ENCODE data around the gene DHRSX. TPM values are rescaled to one million over a fixed set of nuclear protein-coding genes. Genes with fewer than 3 reads are reported as not detected.

DHRSX gene
- total and polyA plus RNA-seq, 2 donors (not counting 1 experiment from before 2014, with no cell fraction given): 23.7 to 25.6 TPM

DNA sequence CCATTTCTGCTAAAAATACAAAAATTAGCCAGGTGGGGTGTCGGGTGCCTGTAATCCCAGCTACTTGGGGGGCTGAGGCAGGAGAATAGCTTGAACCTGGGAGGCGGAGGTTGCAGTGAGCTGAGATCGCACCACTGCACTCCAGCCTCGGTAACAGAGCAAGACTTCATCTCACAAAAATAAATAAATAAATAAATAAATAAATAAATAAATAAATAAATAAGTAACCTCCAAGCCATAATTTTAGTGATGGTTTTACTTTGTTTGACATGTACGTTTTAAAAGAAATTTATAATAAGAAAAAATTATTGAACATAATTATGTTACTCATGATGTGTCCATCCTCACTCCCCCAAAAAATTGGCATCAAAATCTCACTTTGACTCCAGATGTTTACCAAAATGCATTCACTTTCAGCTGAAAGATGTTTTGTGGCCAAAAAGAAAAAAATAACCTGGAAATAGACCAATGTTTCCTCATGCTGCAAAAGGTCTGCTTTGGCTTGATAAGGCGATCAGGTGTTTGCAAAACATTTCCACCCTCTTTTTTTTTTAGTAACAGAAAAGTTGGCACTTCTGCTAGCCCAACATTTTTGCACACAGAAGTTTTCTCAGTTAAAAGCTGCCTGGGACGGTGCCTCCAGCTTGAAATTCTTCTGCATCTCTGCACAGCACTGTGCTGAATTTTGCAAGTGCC lies 42.2 kb upstream of the DHRSX start:
- H3K4me1 ChIP-seq (ENCODE audit: control insufficient read depth, extremely low read depth, insufficient read depth, low read length): no peaks in the 10 kb centered on the region
- no peaks in the 10 kb centered on the region for H3K79me2 ChIP-seq (ENCODE audit: control insufficient read depth, insufficient read depth, low read length)
- no peak overlapping the region for H2AFZ ChIP-seq (ENCODE audit: low read length)
- H3K4me2 ChIP-seq (ENCODE audit: extremely low read depth, insufficient read depth, low read length): no peak overlapping the region
- H3K36me3 ChIP-seq (ENCODE audit: control insufficient read depth, insufficient read depth, low read length): no peaks in the 10 kb centered on the region
- no peaks in the 10 kb centered on the region for H3K9me3 ChIP-seq (ENCODE audit: control insufficient read depth, insufficient read depth, low read depth, low read length)
- no peaks in the 10 kb centered on the region for H4K20me1 ChIP-seq (ENCODE audit: control insufficient read depth, extremely low read depth, insufficient read depth, low read length)
- TF ChIP-seq, protein P1, sequence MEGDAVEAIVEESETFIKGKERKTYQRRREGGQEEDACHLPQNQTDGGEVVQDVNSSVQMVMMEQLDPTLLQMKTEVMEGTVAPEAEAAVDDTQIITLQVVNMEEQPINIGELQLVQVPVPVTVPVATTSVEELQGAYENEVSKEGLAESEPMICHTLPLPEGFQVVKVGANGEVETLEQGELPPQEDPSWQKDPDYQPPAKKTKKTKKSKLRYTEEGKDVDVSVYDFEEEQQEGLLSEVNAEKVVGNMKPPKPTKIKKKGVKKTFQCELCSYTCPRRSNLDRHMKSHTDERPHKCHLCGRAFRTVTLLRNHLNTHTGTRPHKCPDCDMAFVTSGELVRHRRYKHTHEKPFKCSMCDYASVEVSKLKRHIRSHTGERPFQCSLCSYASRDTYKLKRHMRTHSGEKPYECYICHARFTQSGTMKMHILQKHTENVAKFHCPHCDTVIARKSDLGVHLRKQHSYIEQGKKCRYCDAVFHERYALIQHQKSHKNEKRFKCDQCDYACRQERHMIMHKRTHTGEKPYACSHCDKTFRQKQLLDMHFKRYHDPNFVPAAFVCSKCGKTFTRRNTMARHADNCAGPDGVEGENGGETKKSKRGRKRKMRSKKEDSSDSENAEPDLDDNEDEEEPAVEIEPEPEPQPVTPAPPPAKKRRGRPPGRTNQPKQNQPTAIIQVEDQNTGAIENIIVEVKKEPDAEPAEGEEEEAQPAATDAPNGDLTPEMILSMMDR (conservative IDR thresholded peaks at IDR 0.05 in 1 of 2, IDR thresholded peaks at IDR 0.05 in 1 of 2; ENCODE audit: low read depth in 1 of 2, low read length in 2 of 2): no peak
- no peak for TF ChIP-seq EZH2 (IDR thresholded peaks at IDR 0.05; ENCODE audit: low read length, missing control alignments)
- no peak for DNase-seq (ENCODE audit: low read depth in 2 of 2)
- no peak overlapping the region for H3K4me3 ChIP-seq (replicated peaks in 1 of 4; ENCODE audit: control extremely low read depth in 1 of 4, insufficient read depth in 1 of 4, low read depth in 3 of 4, low read length in 4 of 4)
- H3K27me3 ChIP-seq (ENCODE audit: control insufficient read depth, insufficient read depth, low read length): no peaks in the 10 kb centered on the region
- no peak overlapping the region for H3K27ac ChIP-seq (ENCODE audit: insufficient read depth, low read length)
- H3K9ac ChIP-seq (ENCODE audit: insufficient read depth, low read length): no peak overlapping the region

DNA sequence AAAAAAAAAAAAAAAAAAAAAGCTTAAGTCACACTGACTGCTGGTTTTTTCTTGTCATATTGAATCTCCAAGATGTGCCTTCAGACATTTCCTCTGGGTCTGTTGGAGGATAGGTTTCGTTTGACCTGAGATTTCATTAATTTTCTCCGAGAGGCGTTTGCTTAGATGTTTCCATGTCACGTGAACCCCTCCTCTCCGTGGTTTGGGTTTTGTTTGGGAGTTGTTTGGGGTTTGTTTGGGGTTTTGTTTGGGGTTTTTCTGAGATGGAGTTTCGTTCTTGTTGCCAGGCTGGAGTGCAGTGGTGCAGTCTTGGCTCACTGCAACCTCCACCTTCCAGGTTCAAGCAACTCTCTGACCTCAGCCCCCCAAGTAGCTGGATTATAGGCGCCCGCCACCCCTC lies 40.8 kb upstream of the DHRSX start:
- DNase-seq (ENCODE audit: low read depth in 2 of 2): no peak
- Histone ChIP-seq H3K27me3 (ENCODE audit: control insufficient read depth, insufficient read depth, low read length) (no peaks in the 10 kb centered on the region), H4K20me1 (ENCODE audit: control insufficient read depth, extremely low read depth, insufficient read depth, low read length) (no peaks in the 10 kb centered on the region), H3K4me3 (replicated peaks in 1 of 4; ENCODE audit: control extremely low read depth in 1 of 4, insufficient read depth in 1 of 4, low read depth in 3 of 4, low read length in 4 of 4) (no peak overlapping the region), H3K4me1 (ENCODE audit: control insufficient read depth, extremely low read depth, insufficient read depth, low read length) (no peaks in the 10 kb centered on the region), H3K27ac (ENCODE audit: insufficient read depth, low read length) (no peak overlapping the region), H3K9me3 (ENCODE audit: control insufficient read depth, insufficient read depth, low read depth, low read length) (no peaks in the 10 kb centered on the region), H3K79me2 (ENCODE audit: control insufficient read depth, insufficient read depth, low read length) (no peaks in the 10 kb centered on the region), H3K4me2 (ENCODE audit: extremely low read depth, insufficient read depth, low read length) (no peak overlapping the region), H3K9ac (ENCODE audit: insufficient read depth, low read length) (no peak overlapping the region), H2AFZ (ENCODE audit: low read length) (no peak overlapping the region), H3K36me3 (ENCODE audit: control insufficient read depth, insufficient read depth, low read length) (no peaks in the 10 kb centered on the region)
- TF ChIP-seq, protein P1 (conservative IDR thresholded peaks at IDR 0.05 in 1 of 2, IDR thresholded peaks at IDR 0.05 in 1 of 2; ENCODE audit: low read depth in 1 of 2, low read length in 2 of 2): no peak
- TF ChIP-seq EZH2 (IDR thresholded peaks at IDR 0.05; ENCODE audit: low read length, missing control alignments): no peak

DNA sequence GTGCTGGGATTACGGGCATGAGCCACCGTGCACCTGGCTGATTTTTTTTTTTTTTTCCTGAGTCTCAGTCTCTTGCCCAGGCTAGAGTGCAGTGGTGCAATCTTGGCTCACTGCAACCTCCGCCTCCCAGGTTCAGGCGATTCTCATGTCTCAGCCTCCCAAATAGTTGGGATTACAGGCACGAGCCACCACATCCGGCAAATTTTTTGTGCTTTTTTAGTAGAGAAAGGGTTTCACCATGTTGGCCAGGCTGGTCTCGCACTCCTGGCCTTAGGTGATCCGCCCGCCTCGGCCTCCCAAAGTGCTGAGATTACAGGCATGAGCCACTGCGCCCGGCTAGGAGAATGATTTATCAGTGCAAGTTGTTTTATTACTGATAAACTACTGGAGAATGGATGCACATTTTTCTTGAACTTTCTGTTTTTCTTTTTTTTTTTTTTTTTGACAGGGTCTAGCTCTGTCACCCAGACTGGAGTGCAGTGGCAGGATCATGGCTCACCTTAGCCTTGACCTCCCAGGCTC lies 39.7 kb upstream of the DHRSX start:
- Histone ChIP-seq H2AFZ (ENCODE audit: low read length) (no peak overlapping the region), H3K36me3 (ENCODE audit: control insufficient read depth, insufficient read depth, low read length) (no peaks in the 10 kb centered on the region), H3K79me2 (ENCODE audit: control insufficient read depth, insufficient read depth, low read length) (no peaks in the 10 kb centered on the region), H3K4me1 (ENCODE audit: control insufficient read depth, extremely low read depth, insufficient read depth, low read length) (no peaks in the 10 kb centered on the region), H3K4me3 (replicated peaks in 1 of 4; ENCODE audit: control extremely low read depth in 1 of 4, insufficient read depth in 1 of 4, low read depth in 3 of 4, low read length in 4 of 4) (no peak overlapping the region), H3K4me2 (ENCODE audit: extremely low read depth, insufficient read depth, low read length) (no peak overlapping the region), H3K9ac (ENCODE audit: insufficient read depth, low read length) (no peak overlapping the region), H3K27me3 (ENCODE audit: control insufficient read depth, insufficient read depth, low read length) (no peaks in the 10 kb centered on the region), H3K9me3 (ENCODE audit: control insufficient read depth, insufficient read depth, low read depth, low read length) (no peaks in the 10 kb centered on the region), H4K20me1 (ENCODE audit: control insufficient read depth, extremely low read depth, insufficient read depth, low read length) (no peaks in the 10 kb centered on the region), H3K27ac (ENCODE audit: insufficient read depth, low read length) (no peak overlapping the region)
- TF ChIP-seq, protein P1 (conservative IDR thresholded peaks at IDR 0.05 in 1 of 2, IDR thresholded peaks at IDR 0.05 in 1 of 2; ENCODE audit: low read depth in 1 of 2, low read length in 2 of 2): no peak
- no peak for TF ChIP-seq EZH2 (IDR thresholded peaks at IDR 0.05; ENCODE audit: low read length, missing control alignments)
- peak in 1 of 2 donors; percentile 6 for DNase-seq (ENCODE audit: low read depth in 2 of 2)
